RWPE2 (cell line): ENCODE data around the gene RADIL.
A peak's percentile ranks its signal among the peaks of the same experiment; 100 is the strongest.

Source experiments
- ATAC-seq: fragments of 200-7000 bp; cut with Tn5 transposase; 3 replicates; pipeline ENCODE4 v1.9.1; 2021; ENCODE audit warnings: low read depth
- DNase-seq: peaks from one replicate; pipeline ENCODE4 v3.0.0-alpha.2; 2020; ENCODE audit warnings: low spot score
- H3K27ac ChIP-seq: fragments of 450-650 bp; 2 replicates; pipeline ENCODE4 v1.5.1; 2017; ENCODE audit warnings: mild to moderate bottlenecking; ENCODE audit not compliant: poor library complexity, severe bottlenecking
- H3K27me3 ChIP-seq: fragments of 250-450 bp; sonication (Bioruptor Pico); 2 replicates; pipeline ENCODE4 v1.5.1; 2021; ENCODE audit warnings: mild to moderate bottlenecking, moderate library complexity; ENCODE audit not compliant: insufficient read depth, poor library complexity, severe bottlenecking
- H3K36me3 ChIP-seq: fragments of 250-450 bp; sonication (Bioruptor Pico); 2 replicates; pipeline ENCODE4 v1.5.1; 2020; ENCODE audit warnings: low read depth, mild to moderate bottlenecking, moderate library complexity
- H3K4me1 ChIP-seq: fragments of 250-450 bp; sonication (Bioruptor Pico); 2 replicates; pipeline ENCODE4 v1.5.1; 2021; ENCODE audit warnings: mild to moderate bottlenecking, moderate library complexity; ENCODE audit not compliant: insufficient read depth, poor library complexity, severe bottlenecking
- H3K4me3 ChIP-seq: fragments of 250-450 bp; sonication (Bioruptor Pico); 2 replicates; pipeline ENCODE4 v1.5.1; 2021; ENCODE audit warnings: mild to moderate bottlenecking, moderate library complexity; ENCODE audit not compliant: severe bottlenecking
- H3K9me3 ChIP-seq: fragments of 250-450 bp; sonication (Bioruptor Pico); 2 replicates; pipeline ENCODE4 v1.5.1; 2021; ENCODE audit warnings: mild to moderate bottlenecking, moderate library complexity; ENCODE audit not compliant: severe bottlenecking
- TF ChIP-seq, protein P1 (sequence below): fragments of 450-650 bp; IDR thresholded peaks from one replicate; pipeline ENCODE4 v1.5.1; 2017; ENCODE audit warnings: mild to moderate bottlenecking, moderate library complexity; ENCODE audit not compliant: poor library complexity, severe bottlenecking

The RADIL gene

GRCh38 chr7:4882169-4883032, 1.1 kb downstream of the RADIL start:
- peak; percentile 24; the same call in 1 of the 3 replicates for ATAC-seq
- Histone ChIP-seq H3K36me3 (no peaks in the 10 kb centered on the region), H3K4me3 (no peak overlapping the region), H3K4me1 (no peaks in the 10 kb centered on the region), H3K9me3 (no peaks in the 10 kb centered on the region), H3K27me3 (peaks cover 31% of the 10 kb centered on the region), H3K27ac (no peak overlapping the region)
- TF ChIP-seq, protein P1, sequence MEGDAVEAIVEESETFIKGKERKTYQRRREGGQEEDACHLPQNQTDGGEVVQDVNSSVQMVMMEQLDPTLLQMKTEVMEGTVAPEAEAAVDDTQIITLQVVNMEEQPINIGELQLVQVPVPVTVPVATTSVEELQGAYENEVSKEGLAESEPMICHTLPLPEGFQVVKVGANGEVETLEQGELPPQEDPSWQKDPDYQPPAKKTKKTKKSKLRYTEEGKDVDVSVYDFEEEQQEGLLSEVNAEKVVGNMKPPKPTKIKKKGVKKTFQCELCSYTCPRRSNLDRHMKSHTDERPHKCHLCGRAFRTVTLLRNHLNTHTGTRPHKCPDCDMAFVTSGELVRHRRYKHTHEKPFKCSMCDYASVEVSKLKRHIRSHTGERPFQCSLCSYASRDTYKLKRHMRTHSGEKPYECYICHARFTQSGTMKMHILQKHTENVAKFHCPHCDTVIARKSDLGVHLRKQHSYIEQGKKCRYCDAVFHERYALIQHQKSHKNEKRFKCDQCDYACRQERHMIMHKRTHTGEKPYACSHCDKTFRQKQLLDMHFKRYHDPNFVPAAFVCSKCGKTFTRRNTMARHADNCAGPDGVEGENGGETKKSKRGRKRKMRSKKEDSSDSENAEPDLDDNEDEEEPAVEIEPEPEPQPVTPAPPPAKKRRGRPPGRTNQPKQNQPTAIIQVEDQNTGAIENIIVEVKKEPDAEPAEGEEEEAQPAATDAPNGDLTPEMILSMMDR, result no peak
- peak; percentile 40 for DNase-seq

DNA sequence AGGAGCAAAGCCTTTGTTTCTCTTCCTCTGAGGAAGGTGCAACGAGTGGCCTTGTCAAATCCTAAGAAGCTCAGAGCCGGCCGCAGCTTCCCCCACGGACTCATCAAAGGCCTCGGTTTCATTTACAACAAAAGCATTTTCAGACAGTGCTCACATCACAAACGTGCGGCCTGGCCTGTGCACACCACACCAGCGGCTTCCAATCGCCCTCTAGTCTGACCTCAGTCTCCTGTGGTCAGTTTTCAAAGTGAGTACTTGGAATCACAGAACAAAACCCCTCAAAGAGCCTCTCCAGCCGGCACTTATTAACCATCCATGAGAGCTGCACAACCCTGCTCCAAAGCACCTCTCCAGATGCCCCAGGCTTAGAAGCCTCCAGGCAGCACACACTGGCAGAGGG, 3.3 kb downstream of the RADIL start:
- no peaks in the 10 kb centered on the region for H3K9me3 ChIP-seq
- ATAC-seq (no peak), DNase-seq (peak; percentile 27)
- no peaks in the 10 kb centered on the region for H3K36me3 ChIP-seq
- no peak overlapping the region for H3K4me3 ChIP-seq
- H3K27ac ChIP-seq, result no peak overlapping the region
- peaks cover 31% of the 10 kb centered on the region for H3K27me3 ChIP-seq
- TF ChIP-seq, protein P1, result no peak
- no peaks in the 10 kb centered on the region for H3K4me1 ChIP-seq

DNA sequence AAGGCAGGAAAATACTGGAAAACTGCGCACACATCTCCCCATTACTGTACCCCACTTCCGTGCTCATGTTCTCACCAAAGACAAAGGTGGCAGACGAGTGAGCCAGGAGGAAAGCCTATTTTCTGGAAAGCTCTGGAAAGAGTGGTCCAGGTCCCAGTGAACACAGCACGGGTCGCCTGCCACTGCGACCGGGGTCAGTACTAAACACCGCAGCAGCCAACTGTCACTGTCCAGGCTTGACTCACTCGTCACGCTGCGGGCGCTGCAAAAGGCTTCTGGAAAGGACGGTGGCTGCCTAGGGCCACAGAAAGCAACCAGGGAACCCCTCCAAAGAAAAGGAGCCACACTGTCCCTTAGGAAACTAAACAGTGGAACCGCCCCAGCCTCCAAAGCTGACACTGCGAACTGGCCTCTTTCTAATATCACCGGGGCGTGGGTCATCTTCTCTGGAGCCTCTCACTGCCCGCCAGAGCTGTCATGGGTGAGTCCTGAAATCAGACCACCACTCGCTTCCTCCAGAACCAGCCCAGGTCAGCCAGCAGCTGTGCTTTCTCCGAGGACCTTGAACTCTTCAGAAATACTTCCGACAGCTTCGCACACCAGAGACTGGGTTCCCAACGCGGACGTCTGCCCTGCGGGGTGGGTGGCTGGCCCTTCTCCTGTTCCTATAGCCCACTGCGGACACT, 4.0 kb downstream of the RADIL start:
- no peak for ATAC-seq
- H3K4me1 ChIP-seq, result no peaks in the 10 kb centered on the region
- H3K4me3 ChIP-seq, result no peak overlapping the region
- TF ChIP-seq, protein P1, result no peak
- H3K27me3 ChIP-seq, result peaks cover 31% of the 10 kb centered on the region
- no peaks in the 10 kb centered on the region for H3K9me3 ChIP-seq
- no peaks in the 10 kb centered on the region for H3K36me3 ChIP-seq
- H3K27ac ChIP-seq, result no peak overlapping the region
- DNase-seq, result peak; percentile 45

DNA sequence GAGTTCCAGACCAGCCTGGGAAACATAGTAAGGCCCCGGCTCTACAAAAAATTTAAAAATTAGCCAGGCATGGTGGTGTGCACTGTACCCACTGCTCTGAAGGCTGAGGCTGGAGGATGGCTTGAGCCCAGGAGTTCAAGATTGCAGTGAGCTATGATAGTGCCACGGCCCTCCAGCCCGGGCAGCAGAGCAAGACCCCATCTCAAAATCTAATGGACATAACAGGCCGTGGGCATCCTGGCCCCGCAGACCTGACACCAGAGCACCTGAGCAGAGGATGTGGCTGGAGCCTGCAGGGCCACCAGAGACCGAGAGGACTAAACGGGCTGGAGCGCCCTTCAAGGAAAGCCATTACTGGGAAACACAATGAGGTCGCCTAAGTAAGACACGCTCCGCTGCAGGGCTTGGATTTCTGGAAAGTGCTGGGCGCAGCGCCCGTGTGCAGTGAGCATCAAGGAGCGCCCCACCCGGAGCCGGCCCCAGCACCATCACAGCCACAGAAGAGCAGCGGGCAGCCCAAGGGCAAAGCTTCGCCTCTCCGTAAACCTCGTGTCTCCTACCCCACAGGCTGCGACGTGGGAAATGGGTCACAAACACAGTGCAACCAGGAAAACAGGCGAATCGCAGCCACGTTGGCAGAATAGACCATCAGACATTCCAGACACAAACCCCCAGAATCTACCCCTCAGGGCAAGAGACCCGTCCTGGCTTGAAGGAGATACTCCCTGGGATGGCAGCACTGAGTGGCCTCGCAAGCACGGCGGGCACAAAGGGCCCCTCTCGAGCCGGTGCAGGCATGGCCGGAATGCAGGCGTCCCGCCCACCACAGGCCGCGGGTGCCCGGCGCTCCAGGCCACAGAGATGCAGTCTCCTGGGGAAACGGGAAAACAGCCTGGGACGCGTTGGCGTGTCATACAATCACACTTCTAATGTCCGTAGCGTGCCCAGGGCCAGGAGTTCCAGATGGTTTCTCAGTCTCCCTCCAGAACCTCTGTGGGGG, 4.9 kb downstream of the RADIL start:
- TF ChIP-seq, protein P1, result no peak
- H3K4me3 ChIP-seq, result no peak overlapping the region
- no peaks in the 10 kb centered on the region for H3K4me1 ChIP-seq
- peaks cover 28% of the 10 kb centered on the region for H3K27me3 ChIP-seq
- no peak overlapping the region for H3K27ac ChIP-seq
- DNase-seq, result peak; percentile 29
- no peaks in the 10 kb centered on the region for H3K9me3 ChIP-seq
- ATAC-seq, result no peak
- H3K36me3 ChIP-seq, result no peaks in the 10 kb centered on the region
